Fibroblast of lung (primary cell): ENCODE results near the gene DDX49. TPM values are rescaled to one million over a fixed set of nuclear protein-coding genes. Genes with fewer than 3 reads are reported as not detected.

Source experiments
- DNase-seq, 2 donors: peaks; one replicate each; pipeline versions ENCODE4 v3.0.0 to v3.0.0-alpha.2; 2010; ENCODE audit warnings: low read depth in 2 of 2
- H2AFZ ChIP-seq: 2 replicates; pipeline ENCODE4 v1.5.1; 2012; ENCODE audit warnings: low read length, control low read depth, inconsistent platforms
- H3K27ac ChIP-seq: 2 replicates; pipeline ENCODE4 v1.5.1; 2011; ENCODE audit warnings: low read length, control low read depth; ENCODE audit not compliant: insufficient read depth
- H3K27me3 ChIP-seq: 2 replicates; pipeline ENCODE4 v1.5.1; 2011; ENCODE audit warnings: mild to moderate bottlenecking, low read length; ENCODE audit not compliant: control insufficient read depth, insufficient read depth
- H3K36me3 ChIP-seq: 2 replicates; pipeline ENCODE4 v1.5.1; 2011; ENCODE audit warnings: low read length; ENCODE audit not compliant: control insufficient read depth, insufficient read depth
- H3K4me1 ChIP-seq: 2 replicates; pipeline ENCODE4 v1.5.1; 2011; ENCODE audit warnings: low read length; ENCODE audit not compliant: control insufficient read depth, insufficient read depth; ENCODE audit errors: extremely low read depth
- H3K4me2 ChIP-seq: 2 replicates; pipeline ENCODE4 v1.5.1; 2011; ENCODE audit warnings: low read length, control low read depth; ENCODE audit not compliant: insufficient read depth; ENCODE audit errors: extremely low read depth
- H3K4me3 ChIP-seq, 4 experiments: fragments of 200-600 bp in 1 of 4; sonication (generic) in 1 of 4; replicated peaks in 1 of 4; 2 replicates each; pipeline ENCODE4 v1.5.1; 2011 to 2016; ENCODE audit warnings: low read length in 4 of 4, low read depth in 3 of 4, mild to moderate bottlenecking in 3 of 4, control low read depth in 2 of 4, inconsistent platforms in 1 of 4, mixed read lengths in 1 of 4; ENCODE audit not compliant: insufficient read depth in 1 of 4; ENCODE audit errors: control extremely low read depth in 1 of 4
- H3K79me2 ChIP-seq: 2 replicates; pipeline ENCODE4 v1.5.1; 2012; ENCODE audit warnings: mild to moderate bottlenecking, low read length, inconsistent platforms; ENCODE audit not compliant: control insufficient read depth, insufficient read depth
- H3K9ac ChIP-seq: 2 replicates; pipeline ENCODE4 v1.5.1; 2011; ENCODE audit warnings: mild to moderate bottlenecking, low read length, control low read depth; ENCODE audit not compliant: insufficient read depth
- H3K9me3 ChIP-seq: 2 replicates; pipeline ENCODE4 v1.5.1; 2012; ENCODE audit warnings: low read depth, low read length; ENCODE audit not compliant: control insufficient read depth, insufficient read depth
- H4K20me1 ChIP-seq: 2 replicates; pipeline ENCODE4 v1.5.1; 2011; ENCODE audit warnings: low read length; ENCODE audit not compliant: control insufficient read depth, insufficient read depth; ENCODE audit errors: extremely low read depth
- CTCF ChIP-seq, 2 donors: IDR thresholded peaks in 1 of 2; conservative IDR thresholded peaks in 1 of 2; 1 replicate in 1 of 2; 2 replicates in 1 of 2; pipeline ENCODE4 v1.5.1; 2011 to 2012; ENCODE audit warnings: low read length in 2 of 2, control low read depth in 1 of 2, inconsistent platforms in 1 of 2, low read depth in 1 of 2, mild to moderate bottlenecking in 1 of 2
- EZH2 ChIP-seq: IDR thresholded peaks from 2 replicates; pipeline ENCODE4 v1.5.1; 2012; ENCODE audit warnings: low read length, control low read depth, mild to moderate bottlenecking; ENCODE audit errors: missing control alignments
- polyA minus RNA-seq: library from RNA; depleted of rRNA, polyadenylated mRNA; stranded (reverse); fragments of >200 nt; gene quantifications from 2 replicates; pipeline ENCODE4 v1.2.3, GENCODE V29; 2011; ENCODE audit warnings: low replicate concordance
- polyA plus RNA-seq, 2 donors: library from polyadenylated mRNA; depleted of rRNA in 1 of 2; stranded (reverse) in 1 of 2; unstranded in 1 of 2; fragments of >200 nt; gene quantifications; 2 replicates each; pipeline ENCODE4 v1.2.1, GENCODE V29; 2011 to 2012; ENCODE audit warnings: missing spikeins in 1 of 2
- total RNA-seq: library from RNA; depleted of rRNA; stranded (reverse); fragments of >200 nt; gene quantifications from 2 replicates; pipeline ENCODE4 v1.2.1, GENCODE V29; 2014

DDX49 gene
- total RNA-seq (55.7 and 56.3 TPM in 2 replicates), polyA plus RNA-seq (25.3 and 30.4 TPM in 2 replicates), polyA minus RNA-seq (54.3 and 65.8 TPM in 2 replicates)
- polyA plus RNA-seq (2012) = 28.6 and 39.6 TPM in 2 replicates

DNA sequence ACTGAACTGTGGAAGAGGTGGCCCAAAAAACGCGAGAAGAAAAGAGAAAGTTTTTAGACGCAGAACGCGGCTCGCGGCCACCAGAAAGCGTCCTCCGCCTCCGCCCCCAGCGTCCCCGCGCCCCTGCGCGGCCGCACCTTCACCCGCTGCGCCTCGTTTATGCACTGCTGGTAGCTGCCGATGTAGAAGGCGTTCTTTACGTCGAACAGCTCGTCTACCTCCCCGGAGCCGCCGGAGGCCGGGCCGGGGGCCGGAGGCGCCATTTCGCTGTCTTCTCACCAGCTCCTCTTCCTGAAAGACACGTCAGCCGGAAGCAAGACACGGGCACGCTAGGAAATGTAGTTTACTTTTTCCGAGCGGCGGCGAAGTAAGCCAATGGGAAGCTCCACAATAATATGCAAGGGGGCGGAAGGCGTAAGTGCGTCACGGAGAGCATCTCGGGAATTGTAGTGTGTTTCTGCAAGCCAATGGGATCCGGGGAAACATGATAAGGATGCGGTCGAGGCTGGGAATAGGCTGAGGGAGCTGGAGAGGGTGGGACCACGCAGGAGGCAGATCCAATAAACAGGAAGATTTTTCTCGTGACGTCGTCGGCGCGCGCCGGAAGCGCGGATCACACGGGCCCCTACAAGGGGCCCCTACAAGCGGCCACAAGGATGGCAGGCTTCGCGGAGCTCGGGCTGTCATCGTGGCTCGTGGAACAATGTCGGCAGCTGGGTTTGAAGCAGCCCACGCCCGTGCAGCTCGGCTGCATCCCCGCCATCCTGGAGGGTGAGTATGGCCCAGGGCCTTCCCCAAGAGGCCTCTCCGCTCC lies at the start of gene DDX49, which contains the start of gene COPE:
Gene DDX49 (plus strand): TSS at position 630 of the 814 bp plus-strand sequence. CDS start 27 bp downstream, at position 657.
Gene COPE (minus strand): TSS at position 302 of the 814 bp plus-strand sequence. CDS start 39 bp downstream, at position 263.
- peaks cover 41% of the 10 kb centered on the region for H3K79me2 ChIP-seq
- H3K27me3 ChIP-seq = no peaks in the 10 kb centered on the region
- peak within 1 kb of the TSS; percentile 96 for H3K27ac ChIP-seq
- TF ChIP-seq CTCF (conservative IDR thresholded peaks at IDR 0.05 in 1 of 2, IDR thresholded peaks at IDR 0.05 in 1 of 2; ENCODE audit: low read depth in 1 of 2, low read length in 2 of 2) = no peak
- no peak for TF ChIP-seq EZH2
- peak within 1 kb of the TSS; percentile 98 for H3K4me2 ChIP-seq
- peaks cover 13% of the 10 kb centered on the region for H3K36me3 ChIP-seq
- peak within 1 kb of the TSS; percentile 98 for H3K9ac ChIP-seq
- peak within 1 kb of the TSS; percentile 93 to 100 (median 96) for H3K4me3 ChIP-seq
- H4K20me1 ChIP-seq = no peaks in the 10 kb centered on the region
- DNase-seq = peak; percentile 100
- H3K4me1 ChIP-seq = peaks cover 4% of the 10 kb centered on the region
- no peaks in the 10 kb centered on the region for H3K9me3 ChIP-seq
- H2AFZ ChIP-seq = peak within 1 kb of the TSS; percentile 83

GRCh38 chr19:18869781-18870530 lies 49.6 kb upstream of the DDX49 start:
- no peaks in the 10 kb centered on the region for H3K9me3 ChIP-seq
- no peaks in the 10 kb centered on the region for H3K79me2 ChIP-seq
- peaks cover 15% of the 10 kb centered on the region for H3K36me3 ChIP-seq
- no peak for TF ChIP-seq CTCF (conservative IDR thresholded peaks at IDR 0.05 in 1 of 2, IDR thresholded peaks at IDR 0.05 in 1 of 2; ENCODE audit: low read depth in 1 of 2, low read length in 2 of 2)
- TF ChIP-seq EZH2 = no peak
- H3K9ac ChIP-seq = no peak overlapping the region
- H3K27me3 ChIP-seq = no peaks in the 10 kb centered on the region
- H3K4me2 ChIP-seq = no peak overlapping the region
- H4K20me1 ChIP-seq = no peaks in the 10 kb centered on the region
- no peak overlapping the region for H3K27ac ChIP-seq
- H3K4me1 ChIP-seq = no peaks in the 10 kb centered on the region
- no peak overlapping the region for H3K4me3 ChIP-seq
- no peak overlapping the region for H2AFZ ChIP-seq
- no peak for DNase-seq
